K562 (cell line): Measurements from ENCODE around the gene NRM. TPM values are rescaled to one million over a fixed set of nuclear protein-coding genes. Genes with fewer than 3 reads are reported as not detected.

Experiments used
- ATAC-seq: fragments of 200-7000 bp; cut with Tn5 transposase; 3 replicates; pipeline ENCODE4 v1.9.1; 2020; ENCODE audit warnings: moderate library complexity
- BruUV-seq: library from RNA; stranded (reverse); fragments of 400-500 nt; replicated peaks from 2 replicates; lab custom pipeline; 2021; lab: Mats Ljungman, UMichigan
- CTCF ChIA-PET: fragments of 300-600 bp; formaldehyde crosslinking; extraction: SDS; loops from one replicate; lab custom pipeline; 2021; ENCODE audit warnings: low intra/inter-chr PET ratio; lab: Yijun Ruan, JAX
- POLR2A ChIA-PET: fragments of 300-600, 350-650 bp; sonication (Branson Sonifier 250); formaldehyde crosslinking; extraction: SDS; loops from one replicate; lab custom pipeline; 2021; ENCODE audit warnings: antibody characterized with exemption, inconsistent platforms; lab: Yijun Ruan, JAX
- DNase-seq, 4 experiments: peaks; one replicate each; pipeline versions ENCODE4 v3.0.0 to v3.0.0-alpha.2; 2011 to 2018; ENCODE audit warnings: low spot score in 3 of 4, mixed read lengths in 3 of 4; ENCODE audit errors: extremely low read depth in 1 of 4
- FAIRE-seq: peaks from 2 replicates; lab custom pipeline; 2011; peaks lifted over from hg19 to GRCh38; lab: Jason Lieb, UNC
- H2AFZ ChIP-seq: 2 replicates; pipeline ENCODE4 v1.6.0; 2011; ENCODE audit warnings: low read depth, low read length, control low read depth, inconsistent platforms
- H3K27ac ChIP-seq: fragments of 200-600 bp; 3 replicates; pipeline ENCODE4 v1.8.0; 2011; ENCODE audit warnings: low read depth, mild to moderate bottlenecking, control low read depth, inconsistent platforms, low read length, moderate library complexity, mixed read lengths; ENCODE audit errors: extremely low read depth
- H3K27me3 ChIP-seq, 2 experiments: fragments of 300-600 bp in 1 of 2; 2 replicates in 1 of 2; 3 replicates in 1 of 2; pipeline versions ENCODE4 v1.6.0 to v1.8.0; 2011; ENCODE audit warnings: inconsistent platforms in 2 of 2, low read length in 2 of 2, mild to moderate bottlenecking in 1 of 2, mixed read lengths in 1 of 2, moderate library complexity in 1 of 2; ENCODE audit not compliant: control insufficient read depth in 2 of 2, insufficient read depth in 2 of 2
- H3K36me3 ChIP-seq: fragments of 300-600 bp; 3 replicates; pipeline ENCODE4 v1.8.0; 2011; ENCODE audit warnings: mild to moderate bottlenecking, low read length, inconsistent platforms; ENCODE audit not compliant: control insufficient read depth, insufficient read depth
- H3K4me1 ChIP-seq, 2 experiments: fragments of 200-600 bp in 1 of 2; replicated peaks in 1 of 2; 2 replicates in 1 of 2; 3 replicates in 1 of 2; pipeline versions ENCODE4 v1.5.1 to v1.8.0; 2011; ENCODE audit warnings: inconsistent platforms in 2 of 2, low read length in 2 of 2, mild to moderate bottlenecking in 1 of 2, mixed read lengths in 1 of 2, moderate library complexity in 1 of 2; ENCODE audit not compliant: control insufficient read depth in 2 of 2, insufficient read depth in 2 of 2
- H3K4me2 ChIP-seq: 2 replicates; pipeline ENCODE4 v1.6.1; 2011; ENCODE audit warnings: low read length, control low read depth, inconsistent platforms, mixed read lengths; ENCODE audit not compliant: insufficient read depth
- H3K4me3 ChIP-seq: fragments of 200-600 bp; sonication (generic), shearing (Covaris generic); 2 replicates; pipeline ENCODE4 v1.5.1; 2016; ENCODE audit warnings: control low read depth, inconsistent platforms
- H3K79me2 ChIP-seq: fragments of 200-600 bp; 3 replicates; pipeline ENCODE4 v1.8.0; 2011; ENCODE audit warnings: low read length, inconsistent platforms; ENCODE audit not compliant: control insufficient read depth, insufficient read depth
- H3K9ac ChIP-seq, 2 experiments: 2 replicates each; pipeline versions ENCODE4 v1.6.0 to v1.6.1; 2011; ENCODE audit warnings: low read depth in 2 of 2, low read length in 2 of 2, control low read depth in 1 of 2, inconsistent platforms in 1 of 2, mild to moderate bottlenecking in 1 of 2, mixed read lengths in 1 of 2; ENCODE audit not compliant: insufficient read depth in 1 of 2
- H3K9me1 ChIP-seq: one replicate; pipeline ENCODE4 v1.6.0; 2011; ENCODE audit warnings: inconsistent platforms, mild to moderate bottlenecking, low read length, moderate library complexity; ENCODE audit not compliant: control insufficient read depth, insufficient read depth
- H3K9me3 ChIP-seq: replicated peaks from 2 replicates; pipeline ENCODE4 v1.5.1; 2011; ENCODE audit warnings: low read depth, low read length, inconsistent platforms; ENCODE audit not compliant: control insufficient read depth, insufficient read depth
- H4K20me1 ChIP-seq: replicated peaks from 2 replicates; pipeline ENCODE4 v1.6.1; 2011; ENCODE audit warnings: low read length, inconsistent platforms, mixed read lengths; ENCODE audit not compliant: control insufficient read depth, insufficient read depth
- BACH1 ChIP-seq: fragments of 200-800 bp; sonication (Bioruptor generic); IDR thresholded peaks from 2 replicates; pipeline ENCODE4 v1.6.1; 2016; ENCODE audit warnings: missing genetic modification characterization, missing compliant biosample characterization
- FOXJ3 ChIP-seq: sonication (generic); formaldehyde crosslinking; IDR thresholded peaks from 2 replicates; pipeline ENCODE4 v1.4.0; 2020; ENCODE audit warnings: mild to moderate bottlenecking, missing genetic modification reagents
- HNRNPUL1 ChIP-seq: fragments of 200-400 bp; formaldehyde crosslinking; IDR thresholded peaks from 2 replicates; pipeline ENCODE4 v1.6.1; 2017; ENCODE audit warnings: low read length
- NFATC3 ChIP-seq: fragments of 450-650 bp; IDR thresholded peaks from 2 replicates; pipeline ENCODE4 v1.6.1; 2017; ENCODE audit warnings: mild to moderate bottlenecking
- PTTG1 ChIP-seq: fragments of 450-650 bp; IDR thresholded peaks from 2 replicates; pipeline ENCODE4 v1.6.1; 2016; ENCODE audit warnings: low read depth, mild to moderate bottlenecking, missing genetic modification characterization, missing compliant biosample characterization
- RBBP5 ChIP-seq: fragments of 200-600 bp; sonication (generic); IDR thresholded peaks from 2 replicates; pipeline ENCODE4 v1.6.1; 2012; ENCODE audit warnings: borderline replicate concordance, mild to moderate bottlenecking, low read length, control low read depth, inconsistent platforms; ENCODE audit not compliant: insufficient read depth, poor library complexity, severe bottlenecking
- TAF1 ChIP-seq: IDR thresholded peaks from 2 replicates; pipeline ENCODE4 v1.6.1; 2011; ENCODE audit warnings: mild to moderate bottlenecking, low read length, moderate library complexity; ENCODE audit not compliant: insufficient read depth, control insufficient read depth, severe bottlenecking; ENCODE audit errors: extremely low read depth
- THAP7 ChIP-seq: fragments of 250-450 bp; sonication (Bioruptor Pico); IDR thresholded peaks from 2 replicates; pipeline ENCODE4 v1.5.0; 2021
- ZBTB17 ChIP-seq: fragments of 450-650 bp; formaldehyde crosslinking; IDR thresholded peaks from 2 replicates; pipeline ENCODE4 v1.4.0; 2020; ENCODE audit warnings: mild to moderate bottlenecking
- ZNF134 ChIP-seq: fragments of 250-450 bp; sonication (Bioruptor Pico); conservative IDR thresholded peaks from 2 replicates; pipeline ENCODE4 v1.4.0; 2020
- ZNF212 ChIP-seq: fragments of 450-650 bp; formaldehyde crosslinking; IDR thresholded peaks from 2 replicates; pipeline ENCODE4 v1.4.0; 2020; ENCODE audit warnings: mild to moderate bottlenecking
- WGBS: fragments of 100-300 bp; shearing (Covaris generic); methylation state at CpG from one replicate; pipeline ENCODE4 v1.1.6; 2016; ENCODE audit warnings: low coverage, mixed read lengths; ENCODE audit not compliant: insufficient coverage; ENCODE audit errors: missing lambda C conversion rate; 5-methylcytosine and 5-hydroxymethylcytosine counted together
- in situ Hi-C: fragments of 300-500 bp; cut with MboI; formaldehyde crosslinking; loops from 4 replicates; pipeline ENCODE4 v1.15.0; 2018; ENCODE audit warnings: inconsistent platforms, mixed read lengths
- intact Hi-C: fragments of 100-400 bp; cut with micrococcal nuclease; formaldehyde crosslinking; loops from 2 replicates; pipeline ENCODE4 v1.14.2; 2022
- polyA plus RNA-seq, 8 experiments: library from polyadenylated mRNA; depleted of rRNA in 4 of 8; stranded (reverse) in 5 of 8; unstranded in 3 of 8; fragments of >200 nt; fragmentation: Nextera tagmentation in 2 of 8; fragmentation: Illumina TruSeq in 1 of 8; extraction: Ambion mirVana in 2 of 8; extraction: Trizol in 1 of 8; gene quantifications; 2 replicates each; pipeline versions ENCODE4 v1.2.1 to v1.2.3, GENCODE V29; 2011 to 2014; ENCODE audit warnings: inconsistent platforms in 1 of 8, missing spikeins in 1 of 8
- total RNA-seq, 7 experiments: library from RNA; depleted of rRNA in 6 of 7; stranded (reverse); fragments of >200 nt in 6 of 7; fragmentation: Illumina TruSeq in 2 of 7; extraction: Trizol in 2 of 7; gene quantifications; 2 replicates each; pipeline versions ENCODE4 v1.2.1 to v1.2.3, GENCODE V29; 2011 to 2021; ENCODE audit warnings: low replicate concordance in 1 of 7
- TF ChIP-seq, protein P1 (sequence below): fragments of 450-650 bp; IDR thresholded peaks from 2 replicates; pipeline ENCODE4 v1.6.1; 2016; ENCODE audit warnings: low read depth
- TF ChIP-seq, protein P2 (sequence below): IDR thresholded peaks from 2 replicates; pipeline ENCODE4 v1.6.1; 2014; ENCODE audit warnings: antibody characterized with exemption

Gene NRM
- total and polyA plus RNA-seq, 9 of the 15 experiments (the other 6 are each of a cell fraction or from before 2014, with no cell fraction given): 9.7 to 58.2 (median 18.1) TPM

GRCh38 chr6:30735668-30736314, 45.0 kb upstream of the NRM start:
- 0 out of 2 replicates have a peak, but pooled peaks cover under 1% of the 10 kb centered on the region for H4K20me1 ChIP-seq
- in situ Hi-C loops (no loop called here), intact Hi-C loops (no loop called here)
- DNase-seq (no peak), ATAC-seq (no peak), FAIRE-seq (no peak)
- H3K9me1 ChIP-seq: peaks cover 5% of the 10 kb centered on the region
- ChIA-PET POLR2A (interaction anchor here (0.9 to 5.0 kb wide), 2 partner anchors 10 to 77 kb away, joined by 3 to 27 read pairs; no protein-coding TSS in a partner anchor), CTCF (no interaction called here)
- no peaks in the 10 kb centered on the region for H3K27me3 ChIP-seq
- H3K4me3 ChIP-seq: no peak overlapping the region
- TF ChIP-seq ZBTB17 (CRISPR knock-in tag) (no peak), ZNF212 (CRISPR knock-in tag) (no peak), BACH1 (tag) (no peak), FOXJ3 (CRISPR knock-in tag) (no peak), HNRNPUL1 (no peak), PTTG1 (no peak), ZNF134 (CRISPR knock-in tag) (no peak), TAF1 (no peak), RBBP5 (no peak), THAP7 (CRISPR knock-in tag) (no peak), NFATC3 (no peak)
- TF ChIP-seq, protein P1, sequence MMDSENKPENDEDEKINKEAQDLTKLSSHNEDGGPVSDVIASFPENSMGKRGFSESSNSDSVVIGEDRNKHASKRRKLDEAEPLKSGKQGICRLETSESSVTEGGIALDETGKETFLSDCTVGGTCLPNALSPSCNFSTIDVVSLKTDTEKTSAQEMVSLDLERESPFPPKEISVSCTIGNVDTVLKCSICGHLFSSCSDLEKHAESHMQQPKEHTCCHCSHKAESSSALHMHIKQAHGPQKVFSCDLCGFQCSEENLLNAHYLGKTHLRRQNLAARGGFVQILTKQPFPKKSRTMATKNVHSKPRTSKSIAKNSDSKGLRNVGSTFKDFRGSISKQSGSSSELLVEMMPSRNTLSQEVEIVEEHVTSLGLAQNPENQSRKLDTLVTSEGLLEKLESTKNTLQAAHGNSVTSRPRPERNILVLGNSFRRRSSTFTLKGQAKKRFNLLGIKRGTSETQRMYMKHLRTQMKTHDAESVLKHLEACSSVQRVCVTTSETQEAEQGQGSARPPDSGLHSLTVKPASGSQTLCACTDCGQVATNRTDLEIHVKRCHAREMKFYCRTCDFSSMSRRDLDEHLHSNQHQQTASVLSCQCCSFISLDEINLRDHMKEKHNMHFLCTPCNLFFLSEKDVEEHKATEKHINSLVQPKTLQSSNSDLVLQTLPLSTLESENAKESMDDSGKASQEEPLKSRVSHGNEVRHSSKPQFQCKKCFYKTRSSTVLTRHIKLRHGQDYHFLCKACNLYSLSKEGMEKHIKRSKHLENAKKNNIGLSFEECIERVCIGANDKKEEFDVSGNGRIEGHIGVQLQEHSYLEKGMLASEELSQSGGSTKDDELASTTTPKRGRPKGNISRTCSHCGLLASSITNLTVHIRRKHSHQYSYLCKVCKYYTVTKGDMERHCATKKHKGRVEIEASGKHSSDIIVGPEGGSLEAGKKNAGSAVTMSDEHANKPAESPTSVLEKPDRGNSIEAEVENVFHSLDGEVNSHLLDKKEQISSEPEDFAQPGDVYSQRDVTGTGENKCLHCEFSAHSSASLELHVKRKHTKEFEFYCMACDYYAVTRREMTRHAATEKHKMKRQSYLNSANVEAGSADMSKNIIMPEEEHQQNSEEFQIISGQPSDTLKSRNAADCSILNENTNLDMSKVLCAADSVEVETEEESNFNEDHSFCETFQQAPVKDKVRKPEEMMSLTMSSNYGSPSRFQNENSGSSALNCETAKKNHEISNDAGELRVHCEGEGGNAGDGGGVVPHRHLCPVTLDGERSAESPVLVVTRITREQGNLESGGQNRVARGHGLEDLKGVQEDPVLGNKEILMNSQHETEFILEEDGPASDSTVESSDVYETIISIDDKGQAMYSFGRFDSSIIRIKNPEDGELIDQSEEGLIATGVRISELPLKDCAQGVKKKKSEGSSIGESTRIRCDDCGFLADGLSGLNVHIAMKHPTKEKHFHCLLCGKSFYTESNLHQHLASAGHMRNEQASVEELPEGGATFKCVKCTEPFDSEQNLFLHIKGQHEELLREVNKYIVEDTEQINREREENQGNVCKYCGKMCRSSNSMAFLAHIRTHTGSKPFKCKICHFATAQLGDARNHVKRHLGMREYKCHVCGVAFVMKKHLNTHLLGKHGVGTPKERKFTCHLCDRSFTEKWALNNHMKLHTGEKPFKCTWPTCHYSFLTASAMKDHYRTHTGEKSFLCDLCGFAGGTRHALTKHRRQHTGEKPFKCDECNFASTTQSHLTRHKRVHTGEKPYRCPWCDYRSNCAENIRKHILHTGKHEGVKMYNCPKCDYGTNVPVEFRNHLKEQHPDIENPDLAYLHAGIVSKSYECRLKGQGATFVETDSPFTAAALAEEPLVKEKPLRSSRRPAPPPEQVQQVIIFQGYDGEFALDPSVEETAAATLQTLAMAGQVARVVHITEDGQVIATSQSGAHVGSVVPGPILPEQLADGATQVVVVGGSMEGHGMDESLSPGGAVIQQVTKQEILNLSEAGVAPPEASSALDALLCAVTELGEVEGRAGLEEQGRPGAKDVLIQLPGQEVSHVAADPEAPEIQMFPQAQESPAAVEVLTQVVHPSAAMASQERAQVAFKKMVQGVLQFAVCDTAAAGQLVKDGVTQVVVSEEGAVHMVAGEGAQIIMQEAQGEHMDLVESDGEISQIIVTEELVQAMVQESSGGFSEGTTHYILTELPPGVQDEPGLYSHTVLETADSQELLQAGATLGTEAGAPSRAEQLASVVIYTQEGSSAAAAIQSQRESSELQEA: no peak
- TF ChIP-seq, protein P2, sequence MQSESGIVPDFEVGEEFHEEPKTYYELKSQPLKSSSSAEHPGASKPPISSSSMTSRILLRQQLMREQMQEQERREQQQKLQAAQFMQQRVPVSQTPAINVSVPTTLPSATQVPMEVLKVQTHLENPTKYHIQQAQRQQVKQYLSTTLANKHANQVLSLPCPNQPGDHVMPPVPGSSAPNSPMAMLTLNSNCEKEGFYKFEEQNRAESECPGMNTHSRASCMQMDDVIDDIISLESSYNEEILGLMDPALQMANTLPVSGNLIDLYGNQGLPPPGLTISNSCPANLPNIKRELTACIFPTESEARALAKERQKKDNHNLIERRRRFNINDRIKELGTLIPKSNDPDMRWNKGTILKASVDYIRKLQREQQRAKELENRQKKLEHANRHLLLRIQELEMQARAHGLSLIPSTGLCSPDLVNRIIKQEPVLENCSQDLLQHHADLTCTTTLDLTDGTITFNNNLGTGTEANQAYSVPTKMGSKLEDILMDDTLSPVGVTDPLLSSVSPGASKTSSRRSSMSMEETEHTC: no peak
- no peak overlapping the region for H2AFZ ChIP-seq
- peaks cover 32% of the 10 kb centered on the region for H3K79me2 ChIP-seq
- H3K9ac ChIP-seq: no peak overlapping the region
- H3K4me1 ChIP-seq: peaks cover 12 to 23% of the 10 kb centered on the region in 2 experiments
- H3K4me2 ChIP-seq: no peak overlapping the region
- no peaks in the 10 kb centered on the region for H3K9me3 ChIP-seq
- no TSS peak for BruUV-seq
- 92% methylated on average over 8 of the region's 8 CpGs for WGBS
- H3K27ac ChIP-seq: no peak overlapping the region
- peaks cover 84% of the 10 kb centered on the region for H3K36me3 ChIP-seq
